Globus pallidus (tissue), 1 donor: ENCODE measurements around the gene TRUB2.

Experiments
- DNase-seq: peaks from one replicate; pipeline ENCODE4 v3.0.0-alpha.2; 2015; ENCODE audit warnings: low spot score

Gene TRUB2

GRCh38 chr9:128322404-128323211 is at the start of gene TRUB2, which contains the start of gene COQ4:
Gene TRUB2, minus strand, starts transcription at chr9:128322447. Its CDS starts 39 bp downstream, at chr9:128322408.
Gene COQ4, plus strand, starts transcription at chr9:128322839. Its CDS starts 20 bp downstream, at chr9:128322859.
- peak; percentile 95 for DNase-seq

- DNase-seq = peak; percentile 34
Observed at GRCh38 chr9:128371630-128372117, 49.4 kb upstream of the TRUB2 start.

GRCh38 chr9:128370752-128371629 is 48.7 kb upstream of the TRUB2 start, which contains the start of gene URM1:
Gene URM1, plus strand, starts transcription at chr9:128371374. Its CDS starts 7 bp downstream, at chr9:128371381.
- DNase-seq = peak; percentile 98

- DNase-seq = no peak
Observed at GRCh38 chr9:128370367-128370751, 48.1 kb upstream of the TRUB2 start.

- DNase-seq = no peak
Observed at GRCh38 chr9:128369024-128369706, 46.9 kb upstream of the TRUB2 start.

- no peak for DNase-seq
Observed at GRCh38 chr9:128365525-128365924, 43.3 kb upstream of the TRUB2 start.

- DNase-seq = no peak
Observed at GRCh38 chr9:128362774-128363173, 40.5 kb upstream of the TRUB2 start.

- peak; percentile 90 for DNase-seq
Observed at GRCh38 chr9:128361986-128362646, 39.9 kb upstream of the TRUB2 start.

- no peak for DNase-seq
Observed at GRCh38 chr9:128361296-128361985, 39.2 kb upstream of the TRUB2 start.

- DNase-seq = no peak
Observed at GRCh38 chr9:128360826-128361225, 38.6 kb upstream of the TRUB2 start.

- no peak for DNase-seq
Observed at GRCh38 chr9:128358861-128359260, 36.6 kb upstream of the TRUB2 start.

- DNase-seq = no peak
Observed at GRCh38 chr9:128358090-128358489, 35.8 kb upstream of the TRUB2 start.

GRCh38 chr9:128355451-128355850 is 33.2 kb upstream of the TRUB2 start:
- no peak for DNase-seq

GRCh38 chr9:128349772-128350171 is 27.5 kb upstream of the TRUB2 start:
- no peak for DNase-seq

- no peak for DNase-seq
Observed at GRCh38 chr9:128349125-128349524, 26.9 kb upstream of the TRUB2 start.

GRCh38 chr9:128344931-128345605 is 22.8 kb upstream of the TRUB2 start:
- no peak for DNase-seq

GRCh38 chr9:128343855-128344254 is 21.6 kb upstream of the TRUB2 start:
- DNase-seq = no peak

- no peak for DNase-seq
Observed at GRCh38 chr9:128342971-128343680, 20.9 kb upstream of the TRUB2 start.

- DNase-seq = peak; percentile 63
Observed at GRCh38 chr9:128341435-128341849, 19.2 kb upstream of the TRUB2 start.
